GF-D8 (cell line): ENCODE data around the gene CAST.
"Not testable (repeated sequence)": the region's sequence is repeated elsewhere in the genome, so short reads cannot be mapped to it uniquely, and the experiment has no call there.

ENCODE experiments used
- DNase-seq: peaks from one replicate; lab custom pipeline; 2025; lab: John Stamatoyannopoulos, UW

CAST gene

DNA sequence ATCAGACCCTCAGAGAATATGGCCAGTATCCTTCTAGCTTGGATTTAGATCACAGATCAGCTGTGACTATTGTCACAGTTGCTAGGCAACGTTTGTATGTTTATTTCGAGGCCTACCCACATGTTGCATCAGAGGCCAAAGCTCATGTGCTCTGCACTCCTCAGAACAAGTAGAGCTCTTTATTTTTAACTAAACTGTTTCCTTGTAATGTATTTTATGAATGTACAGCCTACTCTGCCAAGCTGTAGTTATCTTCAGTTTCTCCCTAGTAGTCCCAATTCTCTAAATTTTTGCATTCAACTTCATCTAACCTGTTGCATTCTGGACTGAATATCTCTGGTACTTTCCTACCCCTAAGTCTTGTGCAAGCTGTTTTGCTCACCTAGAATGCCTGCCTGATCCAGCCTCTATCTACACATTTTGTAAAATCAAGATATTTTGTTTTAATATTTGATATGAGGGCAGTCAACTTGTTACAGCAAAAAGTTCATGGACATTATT is 52.8 kb downstream of the CAST start:
- DNase-seq: peak; percentile 0

- DNase-seq: no peak
These were observed 53.8 kb downstream of the CAST start for GRCh38 chr5:96716007-96716406.

GRCh38 chr5:96716716-96717115 is 54.5 kb downstream of the CAST start:
- DNase-seq: no peak

DNA sequence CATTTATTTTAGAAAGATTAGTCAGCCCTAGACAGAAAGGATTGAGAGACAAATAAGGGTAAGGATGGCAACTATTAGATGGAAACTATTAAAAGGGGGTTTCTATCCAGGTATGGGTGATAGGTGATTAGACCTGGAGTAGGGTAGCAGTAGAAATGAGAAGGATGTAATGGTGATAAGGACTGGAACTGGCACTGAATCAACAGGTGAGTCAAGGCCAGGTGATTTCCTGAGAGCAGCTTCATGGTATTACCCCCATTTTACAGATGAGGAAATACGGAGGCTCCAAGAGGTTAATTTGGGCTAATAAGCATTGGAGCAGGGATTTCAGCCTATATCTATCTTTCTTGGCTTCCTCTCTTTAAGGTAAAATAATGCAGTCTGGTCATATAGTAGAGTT is 55.7 kb downstream of the CAST start:
- DNase-seq: no peak

DNA sequence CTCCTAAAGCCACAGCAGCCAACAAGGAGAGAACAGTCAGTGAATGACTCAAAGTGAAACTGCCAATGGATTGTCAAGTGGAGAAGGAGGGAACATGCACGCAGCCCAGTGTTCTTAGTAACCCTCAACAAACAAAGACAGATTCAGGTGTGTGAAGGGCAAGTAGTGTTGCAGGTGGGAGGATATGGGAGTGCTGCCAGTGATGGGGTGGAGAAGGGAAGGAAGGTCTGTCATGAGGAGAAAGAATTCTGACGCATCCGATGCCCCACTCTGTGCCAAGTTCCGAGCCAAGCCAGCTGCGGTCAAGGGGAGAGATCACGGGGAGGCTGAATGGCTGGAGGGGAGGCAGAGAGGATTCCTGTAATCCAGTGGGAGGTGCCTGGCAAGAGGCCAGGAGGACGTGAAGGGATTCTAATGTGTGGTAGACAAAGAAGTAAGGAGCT is 56.5 kb downstream of the CAST start:
- DNase-seq: no peak

GRCh38 chr5:96720408-96720807 is 58.2 kb downstream of the CAST start:
- no peak for DNase-seq

- no peak for DNase-seq
These were observed 59.3 kb downstream of the CAST start for GRCh38 chr5:96721351-96721977.

- DNase-seq: no peak
These were observed 63.1 kb downstream of the CAST start for GRCh38 chr5:96725257-96725656.

DNA sequence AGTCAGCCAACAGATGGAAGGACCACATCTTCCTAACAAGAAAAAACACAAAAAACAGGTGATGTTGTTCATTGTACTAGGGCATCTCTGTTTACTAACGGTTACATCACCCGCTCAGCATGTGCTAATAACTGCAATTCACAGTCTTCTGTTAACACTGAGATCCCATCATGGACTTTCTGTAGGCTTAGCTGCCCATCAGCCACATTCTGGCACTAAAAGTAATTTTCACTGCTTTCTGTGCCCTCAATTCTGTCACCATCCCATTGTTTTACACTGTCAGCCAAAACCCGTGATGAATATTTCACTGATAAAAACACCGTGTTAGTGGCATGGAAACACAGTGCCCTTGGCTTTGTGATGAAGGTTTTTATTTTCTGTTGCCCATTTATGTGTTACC is 64.6 kb downstream of the CAST start:
- no peak for DNase-seq

DNA sequence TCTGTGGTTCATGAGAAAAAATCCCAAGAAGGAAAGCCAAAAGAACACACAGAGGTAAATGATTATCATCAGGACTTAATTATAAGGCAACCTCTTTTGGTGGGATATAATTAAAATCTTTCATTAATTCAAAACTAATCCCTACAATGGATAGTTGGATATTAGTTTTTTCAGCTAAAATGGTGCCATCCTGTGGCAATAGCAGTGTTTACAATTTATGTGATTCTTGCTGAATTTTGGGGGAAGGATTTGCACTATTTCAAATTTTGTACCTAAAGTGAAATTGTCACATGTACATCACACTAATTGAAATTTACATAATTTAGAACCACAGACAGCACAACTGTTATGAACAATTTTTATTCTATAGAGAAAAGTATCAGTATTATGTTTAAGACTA is 67.0 kb downstream of the CAST start:
- no peak for DNase-seq

DNA sequence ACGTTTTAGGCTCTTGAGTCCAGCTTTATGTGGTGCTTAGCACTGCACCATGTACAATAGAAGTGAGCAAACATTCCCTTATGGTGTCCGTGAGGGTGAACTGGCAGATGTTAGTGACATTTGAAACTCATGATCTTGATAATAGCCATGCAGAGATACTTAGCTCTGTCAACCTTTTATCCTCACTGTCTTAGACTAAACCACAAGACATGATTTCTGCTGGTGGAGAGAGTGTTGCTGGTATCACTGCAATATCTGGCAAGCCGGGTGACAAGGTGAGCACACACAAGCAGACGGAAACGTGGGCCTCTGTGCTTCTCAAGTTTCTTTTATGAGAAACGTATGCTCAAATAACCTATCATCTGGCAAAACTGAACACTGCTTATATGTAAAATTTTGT is 68.4 kb downstream of the CAST start:
- DNase-seq: no peak

DNA sequence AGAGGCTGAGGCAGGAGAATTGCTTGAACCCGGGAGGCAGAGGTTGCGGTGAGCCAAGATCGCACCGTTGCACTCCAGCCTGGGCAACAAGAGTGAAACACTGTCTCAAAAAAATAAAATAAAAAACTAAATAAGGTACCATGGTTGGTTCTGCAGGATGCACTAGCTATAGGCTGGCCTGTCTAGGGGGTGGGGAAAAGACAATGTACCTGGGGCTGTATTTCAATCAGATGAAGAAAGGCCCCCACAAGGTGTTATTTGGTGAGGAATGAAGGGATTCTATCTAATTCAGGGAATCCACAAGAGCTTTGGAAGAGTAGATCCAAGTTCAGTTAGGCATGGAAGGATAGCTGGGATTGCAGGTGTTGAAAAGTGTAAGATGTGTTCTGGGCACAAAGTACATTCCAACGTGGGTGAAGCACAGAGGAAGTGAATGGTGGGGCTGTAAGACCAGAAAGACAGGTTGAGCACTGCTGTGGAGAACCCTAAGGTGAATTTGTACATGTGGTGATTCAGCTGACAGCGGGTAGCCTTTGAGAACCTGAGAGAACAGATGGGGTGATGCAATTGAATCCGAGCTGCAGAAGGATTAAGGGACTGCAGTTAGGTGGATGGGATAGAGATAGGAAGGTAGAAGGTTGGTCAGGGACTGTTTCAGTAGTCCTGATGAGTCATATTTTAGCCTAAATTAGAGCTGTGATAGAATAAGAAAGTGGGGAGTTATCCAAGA is 71.8 kb downstream of the CAST start:
- no peak for DNase-seq

GRCh38 chr5:96734871-96735325 is 72.7 kb downstream of the CAST start:
- peak; percentile 26 for DNase-seq

DNA sequence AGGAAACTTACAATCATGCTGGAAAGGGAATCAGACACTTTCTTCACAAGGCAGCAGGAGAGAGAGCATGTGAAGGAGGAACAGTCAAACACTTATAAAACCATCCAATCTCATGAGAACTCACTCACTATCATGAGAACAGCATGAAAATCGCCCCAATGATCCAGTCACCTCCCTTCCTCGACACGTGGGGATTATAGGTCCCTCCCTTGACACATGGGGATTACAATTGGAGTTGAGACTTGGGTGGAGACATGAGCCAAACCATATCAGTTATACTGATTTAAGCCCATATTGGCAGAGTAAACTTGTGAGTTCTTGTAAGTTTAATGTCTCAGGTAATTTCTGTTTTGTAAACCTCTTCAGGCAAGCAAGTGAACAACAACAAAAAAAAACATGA is 74.8 kb downstream of the CAST start:
- no peak for DNase-seq

- DNase-seq: no peak
These were observed 78.9 kb downstream of the CAST start for GRCh38 chr5:96741106-96741505.

DNA sequence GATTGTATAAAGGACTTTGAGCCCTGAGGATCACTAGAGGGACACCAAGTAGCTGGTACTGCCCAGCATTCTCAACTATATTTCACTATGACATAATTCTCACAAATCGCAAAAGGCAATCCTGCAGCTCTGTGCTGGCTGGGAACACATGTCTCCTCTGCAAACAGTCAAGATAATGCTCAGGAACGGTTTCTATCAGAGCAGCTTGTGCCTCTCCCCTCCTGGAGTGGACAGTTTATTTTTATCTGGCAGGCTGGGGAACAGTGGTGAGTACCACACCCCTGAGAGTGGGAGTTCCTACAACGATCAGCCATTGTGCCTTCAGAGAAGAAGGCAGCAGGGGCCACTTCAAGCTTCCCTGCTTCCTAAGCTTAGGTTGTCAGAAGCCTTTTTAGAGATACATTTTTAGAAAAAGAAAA is 79.7 kb downstream of the CAST start:
- DNase-seq: no peak

GRCh38 chr5:96742538-96742937 is 80.4 kb downstream of the CAST start:
- DNase-seq: no peak

DNA sequence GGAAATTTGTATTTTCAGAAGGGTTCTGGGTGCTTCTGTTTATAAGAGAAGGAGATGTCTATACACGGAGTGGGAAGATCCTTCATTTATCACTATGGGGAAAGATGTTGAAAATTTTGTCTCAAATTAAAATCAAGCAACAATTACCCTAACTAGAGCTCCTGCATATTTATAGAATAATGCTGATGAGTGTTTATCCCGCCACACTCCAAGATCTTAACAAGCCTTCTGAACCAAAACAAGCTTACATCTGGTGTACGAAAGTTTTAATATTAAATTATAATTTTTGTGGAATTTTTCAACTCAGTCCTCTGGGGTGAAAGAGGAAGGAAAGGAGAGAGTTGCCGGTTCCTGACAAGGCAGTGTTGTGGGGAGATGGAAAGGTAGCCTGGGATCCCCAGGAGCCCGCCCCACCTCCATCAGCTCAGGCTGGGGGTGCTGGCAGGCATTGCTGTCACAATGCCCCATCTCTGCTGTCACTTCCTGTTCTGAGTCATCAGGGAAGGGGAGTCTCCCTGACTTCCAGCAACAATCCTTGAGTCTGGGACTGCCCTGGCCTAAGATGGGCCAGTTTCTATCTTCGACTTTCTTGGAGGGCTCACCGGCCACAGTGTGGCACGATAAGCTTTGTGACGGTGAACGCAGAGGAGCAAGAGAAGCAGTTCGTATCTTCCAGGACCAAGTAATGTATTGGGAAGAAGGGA is 81.0 kb downstream of the CAST start:
- no peak for DNase-seq

DNA sequence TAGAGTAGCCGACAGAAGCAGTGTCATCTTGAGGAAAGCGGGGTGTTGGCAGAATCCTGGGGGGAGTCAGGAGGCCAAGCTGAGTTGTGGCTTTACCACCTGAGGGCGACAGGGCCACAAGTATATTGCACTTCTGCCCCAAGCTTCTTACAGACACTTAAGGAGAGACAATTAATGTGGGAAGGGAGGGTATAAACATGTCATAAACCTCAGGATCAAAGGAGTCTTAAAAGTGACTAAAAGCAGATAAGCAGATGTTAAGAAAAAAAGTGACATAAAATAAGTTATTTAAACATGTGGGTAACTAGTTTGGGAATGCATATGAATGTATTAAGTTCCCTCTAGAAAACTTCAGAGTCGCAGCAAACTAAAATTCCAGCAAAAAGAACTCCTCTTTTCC is 81.6 kb downstream of the CAST start:
- no peak for DNase-seq

- not testable (repeated sequence) for DNase-seq
These were observed 82.0 kb downstream of the CAST start for GRCh38 chr5:96744218-96744617.

DNA sequence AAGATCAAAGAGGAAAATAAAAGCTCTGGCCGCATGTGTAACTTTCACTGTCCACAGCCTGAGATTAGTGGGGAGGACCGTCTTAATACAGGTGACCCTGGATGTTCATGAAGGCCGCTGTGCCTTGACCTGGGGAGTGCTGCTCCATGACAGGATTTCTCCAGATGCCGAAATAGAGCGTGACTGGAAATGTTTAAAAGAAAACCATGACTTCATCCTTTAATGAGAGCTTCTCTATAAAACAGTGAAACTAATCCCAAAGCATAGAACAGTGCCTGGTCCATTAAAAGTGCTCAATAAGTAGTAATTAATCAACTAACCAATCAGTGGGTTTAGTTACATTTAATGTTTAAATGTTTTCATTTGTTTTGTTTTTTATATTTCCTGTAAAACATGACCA is 82.8 kb downstream of the CAST start:
- no peak for DNase-seq

- no peak for DNase-seq
These were observed 83.8 kb downstream of the CAST start for GRCh38 chr5:96745844-96746531.
